ENCODE measurements around the gene SCAF11.

The SCAF11 gene

DNA sequence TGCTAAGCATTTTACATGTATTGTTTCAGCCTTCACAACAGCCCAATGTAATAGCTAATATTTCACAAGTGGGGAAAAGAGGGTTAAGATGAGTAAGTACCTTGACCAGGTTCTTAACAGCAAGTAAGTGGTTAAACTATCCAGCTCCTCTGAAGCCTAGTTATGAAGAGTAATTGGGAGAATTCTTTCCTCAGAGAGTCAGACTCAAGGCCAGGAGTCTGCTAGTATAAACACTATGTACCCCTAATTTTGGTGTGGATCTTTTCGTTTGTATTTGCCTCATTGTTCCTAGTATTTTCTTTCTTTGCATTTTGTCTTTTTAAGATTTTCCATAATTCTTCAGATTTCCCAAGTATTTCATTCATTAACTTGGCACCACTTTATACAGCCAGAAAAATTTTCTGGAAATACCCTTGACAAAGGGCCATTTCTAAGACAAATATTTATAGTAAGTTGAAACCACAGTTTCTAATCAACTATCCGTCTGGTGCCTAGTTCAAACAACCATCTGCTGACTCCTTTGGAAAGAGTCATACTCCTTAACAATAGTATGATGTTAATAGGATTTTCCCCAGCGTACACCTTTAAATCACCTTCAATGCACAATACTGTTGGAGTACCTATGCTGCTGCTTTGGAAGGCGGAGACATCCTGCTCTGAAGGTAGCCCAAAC lies 81.2 kb downstream of the SCAF11 start:
- DNase-seq = no peak

DNA sequence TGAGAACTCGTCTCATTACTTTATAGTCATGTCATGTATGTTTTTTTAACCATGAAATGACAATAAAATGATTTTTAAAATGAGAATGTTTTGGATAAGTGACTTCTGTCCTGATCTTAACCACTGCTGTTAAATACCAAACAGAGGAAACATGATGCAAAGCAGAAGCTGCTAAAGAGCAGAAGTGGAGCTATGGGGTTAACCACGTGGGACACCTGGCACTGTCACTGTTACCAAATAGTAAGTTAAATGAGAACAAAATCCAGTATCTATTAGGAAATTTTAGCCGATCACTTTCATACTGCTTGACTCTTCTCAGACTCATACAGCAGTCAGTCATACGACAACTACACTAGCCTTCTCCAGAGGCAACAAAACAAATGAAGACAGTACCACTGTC lies 82.4 kb downstream of the SCAF11 start:
- DNase-seq = no peak

DNA sequence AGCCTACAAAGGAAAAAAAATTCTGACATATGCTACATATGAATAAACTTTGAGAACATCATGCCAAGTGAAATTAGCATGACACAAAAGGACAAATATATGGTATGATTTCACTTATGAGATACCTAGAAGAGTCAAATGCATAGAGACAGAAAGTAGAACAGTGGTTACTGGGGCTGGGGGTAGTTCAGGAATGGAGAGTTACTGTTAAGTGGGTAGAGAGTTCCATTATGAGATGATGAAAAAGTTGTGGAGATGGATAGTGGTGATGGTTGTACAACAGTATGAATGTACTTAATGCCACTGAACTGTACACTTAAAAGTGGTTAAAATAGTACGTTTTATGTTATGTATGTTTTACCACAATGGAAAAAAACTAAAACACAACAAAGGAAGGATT lies 92.3 kb downstream of the SCAF11 start:
- no peak for DNase-seq

DNA sequence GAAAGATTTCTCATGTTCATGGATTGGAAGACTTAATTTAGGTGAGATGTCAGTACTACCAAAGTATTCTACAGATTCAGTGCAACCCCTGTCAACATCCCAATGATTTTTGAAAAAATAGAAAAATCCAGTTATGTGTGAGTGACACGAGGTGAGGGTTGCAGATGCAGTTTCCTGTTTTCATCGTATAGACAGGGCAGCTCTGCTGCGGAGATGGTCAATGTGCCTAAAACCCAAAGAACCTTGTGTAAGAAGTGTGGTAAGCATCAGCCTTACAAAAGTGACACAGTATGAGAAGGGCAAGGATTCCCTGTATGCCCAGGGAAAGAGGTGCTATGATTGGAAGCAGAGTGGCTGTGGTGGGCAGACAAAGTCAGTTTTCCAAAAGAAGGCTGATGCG lies 94.4 kb downstream of the SCAF11 start:
- DNase-seq = no peak

DNA sequence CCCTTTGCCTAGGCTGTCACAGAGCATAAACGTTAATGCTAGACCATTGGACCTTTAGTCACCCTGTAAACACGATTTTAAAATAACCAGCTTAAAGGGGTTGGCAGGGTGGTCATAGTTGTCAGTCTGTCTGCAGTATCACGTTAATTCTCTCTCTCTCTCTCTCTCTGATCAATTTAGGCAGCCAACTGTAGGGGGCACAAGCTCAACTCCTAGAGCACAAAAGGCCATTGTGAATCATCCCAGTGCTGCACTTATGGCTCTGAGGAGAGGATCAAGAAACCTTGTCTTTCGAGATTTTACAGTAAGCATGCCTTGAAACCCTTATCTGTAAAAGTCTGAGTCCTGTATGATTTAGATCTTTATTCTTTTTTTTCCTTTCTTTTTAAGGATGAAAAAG lies 97.1 kb downstream of the SCAF11 start:
- no peak for DNase-seq

DNA sequence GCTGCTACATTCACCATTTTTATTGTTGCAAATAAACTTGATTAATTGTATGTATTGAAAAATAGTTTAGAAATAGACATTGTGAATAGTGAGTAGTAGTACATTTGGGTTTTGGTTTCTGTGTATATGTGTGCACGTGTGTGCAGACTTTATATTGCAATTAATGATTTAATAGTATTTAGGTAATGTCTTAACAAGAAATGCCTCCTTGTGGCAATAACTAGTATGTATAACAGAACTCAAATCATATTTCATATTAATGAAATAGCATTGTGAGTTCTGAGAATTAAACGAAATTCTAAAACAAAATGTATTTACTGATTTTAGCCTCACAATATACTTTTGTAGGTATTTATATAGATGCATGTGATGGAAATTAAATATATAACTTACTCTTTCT lies 100.1 kb downstream of the SCAF11 start:
- DNase-seq = no peak

DNA sequence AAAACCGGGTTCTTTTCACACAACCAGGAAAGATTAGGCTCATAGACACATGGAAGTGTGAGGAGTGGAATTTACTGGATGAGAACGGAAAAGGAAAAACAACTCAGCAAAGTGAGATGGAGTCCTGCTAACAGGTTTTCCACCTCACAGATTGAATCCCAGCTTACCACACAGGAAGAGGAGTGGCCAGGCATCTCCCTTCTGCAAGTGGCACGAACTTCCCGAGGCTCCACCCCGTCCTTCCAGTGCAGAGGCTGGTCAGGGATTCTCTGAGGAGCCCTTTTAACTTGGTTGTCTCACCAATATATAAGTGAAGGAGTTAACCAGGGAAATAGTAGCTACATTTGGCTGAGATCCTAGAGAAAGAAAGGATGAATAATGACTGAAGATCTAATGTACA lies 102.8 kb downstream of the SCAF11 start:
- no peak for DNase-seq

DNA sequence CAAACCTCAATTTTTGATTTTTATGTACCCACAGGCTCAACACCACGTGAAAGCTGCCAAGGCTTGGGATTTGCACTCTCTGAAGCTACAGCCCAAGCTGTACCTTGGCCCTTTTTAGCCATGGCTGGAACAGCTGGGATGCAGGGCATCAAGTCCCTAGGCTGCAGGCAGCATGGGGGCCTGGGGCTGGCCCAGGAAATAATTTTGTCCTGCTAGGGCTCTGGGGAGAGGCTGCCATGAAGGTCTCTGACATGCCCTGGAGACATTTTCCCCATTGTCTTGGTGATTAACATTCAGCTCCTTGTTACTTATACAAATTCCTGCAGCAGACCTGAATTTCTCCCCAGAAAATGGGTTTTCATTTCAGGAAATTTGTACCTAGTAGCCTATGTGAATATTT lies 103.7 kb downstream of the SCAF11 start:
- DNase-seq = no peak

DNA sequence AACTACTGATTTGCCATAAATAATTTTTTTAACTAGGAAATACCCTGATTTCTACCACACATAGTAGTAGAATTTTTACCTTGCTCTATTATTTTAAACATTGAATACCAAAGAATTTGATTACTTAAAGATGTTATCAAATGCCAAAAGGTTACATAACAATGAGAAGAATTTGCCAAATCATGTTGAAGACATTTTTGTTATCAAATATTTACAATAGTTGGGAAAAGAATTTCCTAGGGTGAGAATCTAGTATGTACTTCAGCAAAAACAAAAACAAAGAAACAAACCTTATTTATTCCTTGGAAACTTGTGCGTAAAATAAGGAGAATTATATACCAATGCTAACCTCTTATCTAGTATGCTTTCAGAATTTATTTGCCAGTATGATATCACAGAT lies 107.2 kb downstream of the SCAF11 start:
- no peak for DNase-seq

DNA sequence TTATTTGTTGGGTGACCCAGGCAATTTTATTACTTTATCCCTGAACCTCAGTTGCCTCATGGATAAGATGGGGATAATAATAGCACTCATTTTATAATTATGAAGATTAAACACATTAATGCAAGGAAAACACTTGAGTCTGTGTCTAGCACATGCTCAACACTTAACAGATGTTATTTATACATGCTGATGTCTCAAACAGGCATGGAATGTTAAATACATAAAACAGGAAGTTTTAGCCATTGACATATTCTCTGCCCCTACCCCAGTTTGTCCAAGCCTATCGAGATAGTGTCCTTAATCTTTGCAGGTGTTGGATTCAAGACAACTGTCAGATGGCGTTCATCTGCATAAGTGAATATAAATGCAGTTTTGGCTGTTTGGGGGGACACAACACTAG lies 109.8 kb downstream of the SCAF11 start:
- no peak for DNase-seq

DNA sequence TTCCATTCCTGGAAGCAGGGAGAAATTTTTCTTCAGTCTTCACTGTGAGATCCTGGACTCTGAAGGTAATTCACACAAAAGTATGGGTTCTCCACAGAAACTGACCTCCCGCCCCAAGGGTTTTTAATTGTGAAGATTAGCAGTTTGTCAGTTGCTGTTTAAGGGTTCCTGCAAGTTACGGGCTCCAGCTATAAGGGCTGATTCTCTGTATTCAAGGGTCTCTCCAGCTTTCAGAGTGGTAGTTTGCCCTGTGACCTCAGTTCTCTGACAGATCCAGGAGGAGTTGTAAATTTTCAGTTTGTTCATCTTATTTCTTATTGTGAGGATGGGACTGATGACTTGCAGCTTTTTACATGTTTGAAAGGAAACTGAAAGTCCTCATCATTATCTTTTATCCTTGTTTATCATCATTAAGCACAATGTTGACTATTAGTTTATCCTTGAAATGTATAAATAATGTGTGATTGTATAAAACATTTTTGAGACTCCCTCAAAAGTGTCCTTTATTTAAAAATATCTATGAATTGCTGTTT lies 110.9 kb downstream of the SCAF11 start:
- no peak for DNase-seq

DNA sequence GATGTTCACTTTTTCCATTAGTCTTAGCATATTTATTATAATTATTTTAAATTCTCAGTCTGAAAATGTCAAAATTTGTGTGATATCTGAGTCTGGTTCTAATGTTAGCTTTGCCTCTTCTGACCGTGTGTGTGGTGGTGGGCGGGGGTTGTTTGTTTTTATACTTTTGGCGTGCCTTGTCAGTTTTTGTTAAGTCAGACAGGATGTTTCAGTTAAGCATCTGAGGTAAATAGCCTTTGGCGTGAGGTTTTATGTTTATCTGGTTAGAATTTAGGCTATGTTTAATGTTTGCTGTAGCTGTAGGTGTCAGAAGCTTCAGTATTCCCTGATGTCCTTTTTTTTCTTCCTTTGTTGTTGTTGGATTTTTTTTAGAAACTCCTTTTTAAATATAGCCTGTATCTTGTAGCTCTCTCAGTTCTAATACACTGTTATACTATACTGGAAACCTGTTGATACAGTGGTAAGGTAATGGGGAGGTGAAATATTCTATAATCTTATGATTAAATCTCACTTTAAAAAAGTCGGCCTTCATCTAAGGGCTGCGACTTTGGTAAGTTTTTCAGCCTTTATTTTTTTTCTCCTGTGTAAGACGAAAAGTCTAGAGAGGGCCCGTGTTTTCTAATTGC lies 111.6 kb downstream of the SCAF11 start:
- no peak for DNase-seq

DNA sequence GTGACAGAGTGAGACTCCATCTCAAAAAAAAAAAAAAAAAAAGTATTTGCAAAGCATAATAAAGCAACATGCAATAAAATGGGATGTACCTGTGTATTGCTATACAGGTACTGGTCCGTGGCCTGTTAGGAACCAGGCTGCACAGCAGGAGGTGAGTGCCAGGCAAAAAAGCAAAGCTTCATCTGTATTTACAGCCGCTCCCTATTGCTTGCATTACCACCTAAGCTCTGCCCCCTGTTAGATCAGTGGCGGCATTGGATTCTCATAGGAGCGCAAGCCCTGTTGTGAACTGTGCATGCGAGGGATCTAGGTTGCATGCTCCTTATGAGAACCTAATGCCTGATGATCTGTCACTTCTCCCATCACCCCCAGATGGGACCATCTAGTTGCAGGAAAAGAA lies 113.3 kb downstream of the SCAF11 start:
- DNase-seq = no peak

DNA sequence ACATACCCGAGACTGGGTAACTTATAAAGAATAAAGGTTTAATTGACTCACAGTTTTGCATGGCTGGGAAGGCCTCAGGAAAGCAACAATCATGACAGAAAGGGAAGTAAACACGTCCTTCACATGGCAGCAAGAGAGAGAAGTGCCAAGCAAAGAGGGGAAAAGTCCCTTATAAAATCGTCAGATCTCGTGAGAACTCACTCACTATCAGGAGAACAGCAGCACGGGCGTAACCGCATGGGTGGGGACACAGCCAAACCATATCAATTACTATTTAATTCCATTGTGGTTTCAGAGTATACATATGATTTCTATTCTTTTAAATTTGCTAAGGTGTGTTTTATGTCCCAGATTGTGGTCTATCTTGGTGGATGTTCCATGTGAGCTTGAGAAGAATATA lies 117.9 kb downstream of the SCAF11 start:
- DNase-seq = no peak
